ENCODE measurements around the gene GRID1. TPM values are rescaled to one million over a fixed set of nuclear protein-coding genes. Genes with fewer than 3 reads are reported as not detected.

GRID1 gene
- total and polyA plus RNA-seq, 10 of the 15 experiments (the other 5 are each of a cell fraction or from before 2014, with no cell fraction given) = 0.04 to 0.62 (median 0.08) TPM; not detected in 5

DNA sequence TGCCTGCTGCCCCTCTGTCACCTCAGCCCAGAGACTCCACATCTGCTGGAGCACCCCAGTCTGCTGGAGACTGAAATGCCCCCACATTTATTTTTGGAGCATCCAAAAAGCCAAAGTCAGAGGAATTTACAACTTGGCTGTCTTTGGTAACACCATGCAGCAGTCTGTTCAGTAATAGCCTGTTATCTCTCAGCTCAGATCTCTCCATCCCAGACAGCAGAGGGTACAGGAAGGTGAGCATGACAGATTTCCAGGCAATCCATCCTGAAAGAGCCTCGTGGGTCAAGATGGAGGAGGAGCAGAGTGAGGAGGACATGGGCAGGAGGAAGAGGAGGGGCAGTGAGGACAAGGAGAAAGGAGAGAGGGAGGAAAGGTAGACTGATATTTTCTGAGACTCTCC lies 55.9 kb downstream of the GRID1 start:
- no peak overlapping the region for H3K27ac ChIP-seq (ENCODE audit: control insufficient read depth, insufficient read depth)
- no peak overlapping the region for H2AFZ ChIP-seq (ENCODE audit: control insufficient read depth, low read depth, low read length)
- ChIA-PET POLR2A (no interaction called here), CTCF (no interaction called here), SMC1A (ENCODE audit: uncharacterized antibody, unreplicated experiment) (no interaction called here), RAD21 (ENCODE audit: unreplicated experiment) (no interaction called here)
- no peak overlapping the region for H3K4me2 ChIP-seq (ENCODE audit: control insufficient read depth, insufficient read depth)
- H3K4me1 ChIP-seq (ENCODE audit: control insufficient read depth, insufficient read depth, low read length) = no peaks in the 10 kb centered on the region
- in situ Hi-C loops (cut with MboI) (no loop called here), intact Hi-C loops (cut with micrococcal nuclease; ENCODE audit: unreplicated experiment) (no loop called here)
- no peak overlapping the region for H3K9ac ChIP-seq (ENCODE audit: control insufficient read depth, insufficient read depth, low read length)
- no peak for FAIRE-seq
- H3K9me3 ChIP-seq (replicated peaks; ENCODE audit: control insufficient read depth, insufficient read depth, low read length) = no peaks in the 10 kb centered on the region
- no TSS peak for BruUV-seq (replicated peaks)
- no peaks in the 10 kb centered on the region for H3K36me3 ChIP-seq (ENCODE audit: control insufficient read depth in 2 of 2, insufficient read depth in 2 of 2, low read length in 1 of 2)
- H3K4me3 ChIP-seq = no peak overlapping the region
- no peaks in the 10 kb centered on the region for H4K20me1 ChIP-seq (ENCODE audit: control insufficient read depth, insufficient read depth)
- TF ChIP-seq GABPA (IDR thresholded peaks at IDR 0.05; ENCODE audit: low read depth) (no peak), CHD1 (IDR thresholded peaks at IDR 0.05; ENCODE audit: low read depth, low read length) (no peak), TARDBP (IDR thresholded peaks at IDR 0.05; ENCODE audit: borderline replicate concordance) (no peak), NR2F1 (conservative IDR thresholded peaks at IDR 0.05) (no peak), TAF1 (IDR thresholded peaks at IDR 0.05; ENCODE audit: borderline replicate concordance, low read depth, low read length) (no peak)
- TF ChIP-seq, protein P1, sequence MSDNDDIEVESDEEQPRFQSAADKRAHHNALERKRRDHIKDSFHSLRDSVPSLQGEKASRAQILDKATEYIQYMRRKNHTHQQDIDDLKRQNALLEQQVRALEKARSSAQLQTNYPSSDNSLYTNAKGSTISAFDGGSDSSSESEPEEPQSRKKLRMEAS (IDR thresholded peaks at IDR 0.05; ENCODE audit: low read depth, low read length) = no peak
- TF ChIP-seq, protein P2, sequence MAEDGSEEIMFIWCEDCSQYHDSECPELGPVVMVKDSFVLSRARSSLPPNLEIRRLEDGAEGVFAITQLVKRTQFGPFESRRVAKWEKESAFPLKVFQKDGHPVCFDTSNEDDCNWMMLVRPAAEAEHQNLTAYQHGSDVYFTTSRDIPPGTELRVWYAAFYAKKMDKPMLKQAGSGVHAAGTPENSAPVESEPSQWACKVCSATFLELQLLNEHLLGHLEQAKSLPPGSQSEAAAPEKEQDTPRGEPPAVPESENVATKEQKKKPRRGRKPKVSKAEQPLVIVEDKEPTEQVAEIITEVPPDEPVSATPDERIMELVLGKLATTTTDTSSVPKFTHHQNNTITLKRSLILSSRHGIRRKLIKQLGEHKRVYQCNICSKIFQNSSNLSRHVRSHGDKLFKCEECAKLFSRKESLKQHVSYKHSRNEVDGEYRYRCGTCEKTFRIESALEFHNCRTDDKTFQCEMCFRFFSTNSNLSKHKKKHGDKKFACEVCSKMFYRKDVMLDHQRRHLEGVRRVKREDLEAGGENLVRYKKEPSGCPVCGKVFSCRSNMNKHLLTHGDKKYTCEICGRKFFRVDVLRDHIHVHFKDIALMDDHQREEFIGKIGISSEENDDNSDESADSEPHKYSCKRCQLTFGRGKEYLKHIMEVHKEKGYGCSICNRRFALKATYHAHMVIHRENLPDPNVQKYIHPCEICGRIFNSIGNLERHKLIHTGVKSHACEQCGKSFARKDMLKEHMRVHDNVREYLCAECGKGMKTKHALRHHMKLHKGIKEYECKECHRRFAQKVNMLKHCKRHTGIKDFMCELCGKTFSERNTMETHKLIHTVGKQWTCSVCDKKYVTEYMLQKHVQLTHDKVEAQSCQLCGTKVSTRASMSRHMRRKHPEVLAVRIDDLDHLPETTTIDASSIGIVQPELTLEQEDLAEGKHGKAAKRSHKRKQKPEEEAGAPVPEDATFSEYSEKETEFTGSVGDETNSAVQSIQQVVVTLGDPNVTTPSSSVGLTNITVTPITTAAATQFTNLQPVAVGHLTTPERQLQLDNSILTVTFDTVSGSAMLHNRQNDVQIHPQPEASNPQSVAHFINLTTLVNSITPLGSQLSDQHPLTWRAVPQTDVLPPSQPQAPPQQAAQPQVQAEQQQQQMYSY (CRISPR knock-in tag; IDR thresholded peaks at IDR 0.05) = no peak
- peaks cover 0 to 1% of the 10 kb centered on the region in 2 experiments; a peak in 1 of 4 replicates for H3K27me3 ChIP-seq (replicated peaks in 1 of 2; ENCODE audit: control insufficient read depth in 2 of 2, insufficient read depth in 2 of 2, low read length in 1 of 2)
- no peak for DNase-seq (ENCODE audit: low read depth, low spot score)
- WGBS (ENCODE audit: insufficient coverage, insufficient replicate concordance, low lambda C conversion rate, missing lambda C conversion rate) = 0% methylated on average over 1 of the region's 1 CpG
- no peak for ATAC-seq
- H3K79me2 ChIP-seq (ENCODE audit: control insufficient read depth, insufficient read depth, low read length) = no peaks in the 10 kb centered on the region
